ENCODE results near the gene PIP5K1B. TPM values are rescaled to one million over a fixed set of nuclear protein-coding genes. Genes with fewer than 3 reads are reported as not detected.
A peak's percentile ranks its signal among the peaks of the same experiment; 100 is the strongest.

PIP5K1B gene
- polyA plus RNA-seq, 4 donors: 7.6 to 8.5 (median 8.0) TPM

- DNase-seq (ENCODE audit: low read depth in 4 of 4, low spot score in 3 of 4): no peak
These were observed 63.6 kb downstream of the PIP5K1B start for GRCh38 chr9:68768619-68769018.

- DNase-seq (ENCODE audit: low read depth in 4 of 4, low spot score in 3 of 4): no peak
These were observed 64.8 kb downstream of the PIP5K1B start for GRCh38 chr9:68769852-68770251.

- no peak for DNase-seq (ENCODE audit: low read depth in 4 of 4, low spot score in 3 of 4)
These were observed 66.3 kb downstream of the PIP5K1B start for GRCh38 chr9:68771376-68771775.

- DNase-seq (ENCODE audit: low read depth in 4 of 4, low spot score in 3 of 4): no peak
These were observed 70.1 kb downstream of the PIP5K1B start for GRCh38 chr9:68775003-68775730.

- no peak for DNase-seq (ENCODE audit: low read depth in 4 of 4, low spot score in 3 of 4)
These were observed 72.2 kb downstream of the PIP5K1B start for GRCh38 chr9:68777070-68777763.

- DNase-seq (ENCODE audit: low read depth in 4 of 4, low spot score in 3 of 4): no peak
These were observed 73.6 kb downstream of the PIP5K1B start for GRCh38 chr9:68778635-68779034.

- peak; percentile 86 to 97 (median 88) for DNase-seq (ENCODE audit: low read depth in 4 of 4, low spot score in 3 of 4)
These were observed 74.7 kb downstream of the PIP5K1B start for GRCh38 chr9:68779558-68780379.

- DNase-seq (ENCODE audit: low read depth in 4 of 4, low spot score in 3 of 4): peak in 1 of 4 donors; percentile 21
These were observed 75.3 kb downstream of the PIP5K1B start for GRCh38 chr9:68780380-68780712.

- DNase-seq (ENCODE audit: low read depth in 4 of 4, low spot score in 3 of 4): peak in 1 of 4 donors; percentile 5
These were observed 75.7 kb downstream of the PIP5K1B start for GRCh38 chr9:68780720-68781119.

GRCh38 chr9:68781928-68782327 is 76.9 kb downstream of the PIP5K1B start:
- no peak for DNase-seq (ENCODE audit: low read depth in 4 of 4, low spot score in 3 of 4)

- DNase-seq (ENCODE audit: low read depth in 4 of 4, low spot score in 3 of 4): no peak
These were observed 77.5 kb downstream of the PIP5K1B start for GRCh38 chr9:68782546-68782945.

GRCh38 chr9:68785965-68786364 is 80.9 kb downstream of the PIP5K1B start:
- no peak for DNase-seq (ENCODE audit: low read depth in 4 of 4, low spot score in 3 of 4)

- no peak for DNase-seq (ENCODE audit: low read depth in 4 of 4, low spot score in 3 of 4)
These were observed 86.1 kb downstream of the PIP5K1B start for GRCh38 chr9:68791169-68791568.

GRCh38 chr9:68793605-68794343 is 88.7 kb downstream of the PIP5K1B start:
- DNase-seq (ENCODE audit: low read depth in 4 of 4, low spot score in 3 of 4): no peak

- no peak for DNase-seq (ENCODE audit: low read depth in 4 of 4, low spot score in 3 of 4)
These were observed 89.9 kb downstream of the PIP5K1B start for GRCh38 chr9:68794898-68795297.

GRCh38 chr9:68795411-68795810 is 90.4 kb downstream of the PIP5K1B start:
- no peak for DNase-seq (ENCODE audit: low read depth in 4 of 4, low spot score in 3 of 4)

GRCh38 chr9:68797116-68797515 is 92.1 kb downstream of the PIP5K1B start:
- no peak for DNase-seq (ENCODE audit: low read depth in 4 of 4, low spot score in 3 of 4)

- DNase-seq (ENCODE audit: low read depth in 4 of 4, low spot score in 3 of 4): no peak
These were observed 93.4 kb downstream of the PIP5K1B start for GRCh38 chr9:68798423-68798822.

- no peak for DNase-seq (ENCODE audit: low read depth in 4 of 4, low spot score in 3 of 4)
These were observed 95.8 kb downstream of the PIP5K1B start for GRCh38 chr9:68800836-68801235.

GRCh38 chr9:68802525-68803015 is 97.5 kb downstream of the PIP5K1B start:
- no peak for DNase-seq (ENCODE audit: low read depth in 4 of 4, low spot score in 3 of 4)

Measured in right renal pelvis (tissue), 4 donors.